ENCODE results near the gene BAZ1B.
"Not testable (repeated sequence)": the region's sequence is repeated elsewhere in the genome, so short reads cannot be mapped to it uniquely, and the experiment has no call there.

The BAZ1B gene

GRCh38 chr7:73435471-73436009 lies 86.6 kb downstream of the BAZ1B start:
- DNase-seq (ENCODE audit: insufficient read length, low spot score), result no peak
- no peak for FAIRE-seq
- TF ChIP-seq CTCF (IDR thresholded peaks at IDR 0.05; ENCODE audit: insufficient read depth, missing control alignments), result no peak

GRCh38 chr7:73434701-73435069 lies 87.4 kb downstream of the BAZ1B start:
- FAIRE-seq (no peak), DNase-seq (ENCODE audit: insufficient read length, low spot score) (no peak)
- no peak for TF ChIP-seq CTCF (IDR thresholded peaks at IDR 0.05; ENCODE audit: insufficient read depth, missing control alignments)

GRCh38 chr7:73433924-73434700 lies 88.0 kb downstream of the BAZ1B start:
- no peak for DNase-seq (ENCODE audit: insufficient read length, low spot score)
- no peak for TF ChIP-seq CTCF (IDR thresholded peaks at IDR 0.05; ENCODE audit: insufficient read depth, missing control alignments)
- no peak for FAIRE-seq

- FAIRE-seq (no peak), DNase-seq (ENCODE audit: insufficient read length, low spot score) (no peak)
- no peak for TF ChIP-seq CTCF (IDR thresholded peaks at IDR 0.05; ENCODE audit: insufficient read depth, missing control alignments)
These were observed 89.4 kb downstream of the BAZ1B start for GRCh38 chr7:73432676-73433075.

GRCh38 chr7:73431041-73431835 lies 90.9 kb downstream of the BAZ1B start:
- DNase-seq (ENCODE audit: insufficient read length, low spot score) (no peak), FAIRE-seq (no peak)
- no peak for TF ChIP-seq CTCF (IDR thresholded peaks at IDR 0.05; ENCODE audit: insufficient read depth, missing control alignments)

- not testable (repeated sequence) for FAIRE-seq
These were observed 91.6 kb downstream of the BAZ1B start for GRCh38 chr7:73430540-73430939.

GRCh38 chr7:73429622-73430505 lies 92.2 kb downstream of the BAZ1B start:
- FAIRE-seq, result no peak
- DNase-seq (ENCODE audit: insufficient read length, low spot score), result no peak
- TF ChIP-seq CTCF (IDR thresholded peaks at IDR 0.05; ENCODE audit: insufficient read depth, missing control alignments), result no peak

More at GRCh38 chr7:73430540-73430939, 91.6 kb downstream of the BAZ1B start:
- not testable (repeated sequence) for DNase-seq (ENCODE audit: insufficient read length, low spot score)

All from D721Med (cell line).